ENCODE data around the gene KCNH4. TPM values are rescaled to one million over a fixed set of nuclear protein-coding genes. Genes with fewer than 3 reads are reported as not detected.

The KCNH4 gene
- total RNA-seq, 2 experiments from 2014 or later = not detected

DNA sequence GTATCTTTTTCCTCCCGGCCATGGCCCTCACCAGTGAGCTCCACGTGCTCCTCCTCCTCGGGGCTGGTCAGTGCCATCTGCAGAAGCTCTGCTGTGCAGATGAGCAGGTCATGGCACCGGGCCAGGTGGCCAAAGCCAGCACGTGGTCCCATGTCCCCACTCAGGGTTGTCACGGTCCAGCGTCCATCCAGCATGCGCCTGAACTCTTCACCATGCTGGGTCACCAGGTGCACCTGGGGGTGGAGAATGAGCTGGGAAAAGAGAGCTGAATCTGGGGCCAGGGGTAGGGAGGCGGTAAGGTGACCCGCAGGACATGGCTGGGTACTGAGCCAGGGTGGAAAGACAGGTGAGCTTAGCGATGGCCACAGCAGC lies 69.7 kb downstream of the KCNH4 start:
- Histone ChIP-seq H3K9me3 (ENCODE audit: low read length) (no peaks in the 10 kb centered on the region), H3K9me2 (ENCODE audit: insufficient read depth, low read length) (no peaks in the 10 kb centered on the region), H3K27ac (ENCODE audit: low read depth, low read length, poor library complexity, severe bottlenecking) (no peak overlapping the region), H2AFZ (ENCODE audit: low read length) (no peak overlapping the region), H4K20me1 (ENCODE audit: insufficient read depth, low read length) (no peaks in the 10 kb centered on the region), H3K36me3 (ENCODE audit: insufficient read depth, low read length) (peaks cover 21% of the 10 kb centered on the region), H3K4me2 (ENCODE audit: low read length) (peak overlapping the region; percentile 85; the same call in 1 of the 2 replicates), H3K4me1 (ENCODE audit: insufficient read depth, low read length, poor library complexity, severe bottlenecking) (peaks cover 67% of the 10 kb centered on the region), H3K79me2 (ENCODE audit: insufficient read depth, low read depth, low read length) (no peaks in the 10 kb centered on the region), H3K4me3 (ENCODE audit: low read depth, low read length, poor library complexity, severe bottlenecking) (no peak overlapping the region)
- BruUV-seq (replicated peaks) = no TSS peak
- no peak for DNase-seq (ENCODE audit: low spot score)
- TF ChIP-seq, protein P1, sequence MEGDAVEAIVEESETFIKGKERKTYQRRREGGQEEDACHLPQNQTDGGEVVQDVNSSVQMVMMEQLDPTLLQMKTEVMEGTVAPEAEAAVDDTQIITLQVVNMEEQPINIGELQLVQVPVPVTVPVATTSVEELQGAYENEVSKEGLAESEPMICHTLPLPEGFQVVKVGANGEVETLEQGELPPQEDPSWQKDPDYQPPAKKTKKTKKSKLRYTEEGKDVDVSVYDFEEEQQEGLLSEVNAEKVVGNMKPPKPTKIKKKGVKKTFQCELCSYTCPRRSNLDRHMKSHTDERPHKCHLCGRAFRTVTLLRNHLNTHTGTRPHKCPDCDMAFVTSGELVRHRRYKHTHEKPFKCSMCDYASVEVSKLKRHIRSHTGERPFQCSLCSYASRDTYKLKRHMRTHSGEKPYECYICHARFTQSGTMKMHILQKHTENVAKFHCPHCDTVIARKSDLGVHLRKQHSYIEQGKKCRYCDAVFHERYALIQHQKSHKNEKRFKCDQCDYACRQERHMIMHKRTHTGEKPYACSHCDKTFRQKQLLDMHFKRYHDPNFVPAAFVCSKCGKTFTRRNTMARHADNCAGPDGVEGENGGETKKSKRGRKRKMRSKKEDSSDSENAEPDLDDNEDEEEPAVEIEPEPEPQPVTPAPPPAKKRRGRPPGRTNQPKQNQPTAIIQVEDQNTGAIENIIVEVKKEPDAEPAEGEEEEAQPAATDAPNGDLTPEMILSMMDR (conservative IDR thresholded peaks at IDR 0.05; ENCODE audit: low read length) = no peak
- no peak for TF ChIP-seq EZH2phosphoT487 (IDR thresholded peaks at IDR 0.05; ENCODE audit: borderline replicate concordance, low read depth, low read length)
- CTCF ChIA-PET (ENCODE audit: unreplicated experiment) = interaction anchor here (0.6 kb wide), 1 partner anchor 9 kb away, joined by 3 read pairs; no protein-coding TSS in a partner anchor
- intact Hi-C loops (cut with micrococcal nuclease; ENCODE audit: unreplicated experiment) = loop anchor here (10.0 kb wide), 2 partner anchors 274 to 376 kb away; partner anchors contain the start of genes HAP1 and STAT3
- POLR2A ChIA-PET = interaction anchor here (0.9 to 2.1 kb wide), 3 partner anchors 9 to 94 kb away, joined by 3 to 6 read pairs (median 3); partner anchors contain the start of genes DNAJC7, KAT2A and NKIRAS2

DNA sequence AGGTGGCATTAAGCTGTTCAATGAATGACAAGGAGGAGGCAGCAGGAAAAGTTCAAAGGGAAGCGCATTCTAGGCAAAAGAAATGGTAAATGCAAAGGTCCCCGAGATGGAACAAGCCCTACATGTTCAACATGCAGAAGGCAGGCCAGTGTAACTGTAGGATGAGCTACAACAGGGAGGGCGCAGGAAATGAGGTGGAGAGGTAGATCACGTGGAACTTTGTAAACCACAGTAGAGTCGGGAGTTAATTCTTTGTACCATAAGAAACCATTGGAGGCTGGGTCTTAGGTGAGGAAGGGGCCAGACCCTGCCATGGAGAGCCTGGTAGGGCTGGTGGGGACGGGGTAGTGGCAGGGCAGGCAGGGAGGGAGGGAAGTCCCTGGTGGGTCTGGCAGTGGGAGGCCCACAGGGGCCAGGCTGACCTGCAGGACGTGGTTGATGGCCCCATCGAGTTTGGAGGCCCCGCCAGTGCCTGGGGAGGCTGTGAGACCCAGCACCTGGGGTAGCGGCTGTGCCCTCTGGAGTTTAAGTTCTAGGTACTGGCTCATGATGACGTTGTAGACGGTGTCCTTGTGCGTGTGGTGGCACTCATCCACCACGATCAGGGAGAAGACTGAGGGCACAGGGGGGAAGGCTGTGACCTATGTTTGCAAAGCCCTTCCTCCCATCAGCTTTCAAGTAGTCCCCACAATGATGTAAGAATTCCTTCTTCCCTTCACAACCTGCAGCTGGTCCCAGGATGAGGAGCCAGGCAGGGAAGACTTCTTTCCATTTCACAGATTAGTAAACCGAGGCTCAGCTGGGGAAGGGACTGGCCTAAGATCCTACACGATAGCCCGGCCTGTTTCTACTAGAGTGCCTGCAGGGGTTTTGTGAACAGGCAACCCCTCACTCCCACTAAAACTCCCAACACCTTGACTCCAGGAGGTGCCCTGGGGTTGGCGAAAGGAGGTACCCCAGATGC lies 70.4 kb downstream of the KCNH4 start:
- no TSS peak for BruUV-seq (replicated peaks)
- no peak overlapping the region for H3K27ac ChIP-seq (ENCODE audit: low read depth, low read length, poor library complexity, severe bottlenecking)
- POLR2A ChIA-PET = interaction anchor here (0.5 to 2.1 kb wide), 4 partner anchors 10 to 292 kb away, joined by 3 to 6 read pairs (median 4); partner anchors contain the start of genes KAT2A and NKIRAS2
- no peaks in the 10 kb centered on the region for H3K9me3 ChIP-seq (ENCODE audit: low read length)
- H3K79me2 ChIP-seq (ENCODE audit: insufficient read depth, low read depth, low read length) = no peaks in the 10 kb centered on the region
- CTCF ChIA-PET (ENCODE audit: unreplicated experiment) = no interaction called here
- H4K20me1 ChIP-seq (ENCODE audit: insufficient read depth, low read length) = no peaks in the 10 kb centered on the region
- intact Hi-C loops (cut with micrococcal nuclease; ENCODE audit: unreplicated experiment) = loop anchor here (10.0 kb wide), 2 partner anchors 274 to 376 kb away; partner anchors contain the start of genes HAP1 and STAT3
- peaks cover 60% of the 10 kb centered on the region for H3K4me1 ChIP-seq (ENCODE audit: insufficient read depth, low read length, poor library complexity, severe bottlenecking)
- H3K36me3 ChIP-seq (ENCODE audit: insufficient read depth, low read length) = peaks cover 21% of the 10 kb centered on the region
- no peaks in the 10 kb centered on the region for H3K9me2 ChIP-seq (ENCODE audit: insufficient read depth, low read length)
- no peak for TF ChIP-seq EZH2phosphoT487 (IDR thresholded peaks at IDR 0.05; ENCODE audit: borderline replicate concordance, low read depth, low read length)
- TF ChIP-seq, protein P1 (conservative IDR thresholded peaks at IDR 0.05; ENCODE audit: low read length) = no peak
- DNase-seq (ENCODE audit: low spot score) = peak; percentile 26
- no peak overlapping the region; the same call in 1 of the 2 replicates for H3K4me2 ChIP-seq (ENCODE audit: low read length)
- no peak overlapping the region for H3K4me3 ChIP-seq (ENCODE audit: low read depth, low read length, poor library complexity, severe bottlenecking)
- no peak overlapping the region for H2AFZ ChIP-seq (ENCODE audit: low read length)

All from OCI-LY7 (cell line).